Neural cell (in vitro differentiated cells): ENCODE data around the gene SET. TPM values are rescaled to one million over a fixed set of nuclear protein-coding genes. Genes with fewer than 3 reads are reported as not detected.

ENCODE experiments used
- H2AFZ ChIP-seq: fragments of 200-600, 300-800 bp; sonication (generic), shearing (Covaris generic); 2 replicates; pipeline ENCODE4 v1.6.0; 2014; ENCODE audit warnings: low read depth, mild to moderate bottlenecking, antibody characterized with exemption, low read length, moderate library complexity
- H3F3A ChIP-seq: fragments of 200-600 bp; shearing (Covaris generic); 2 replicates; pipeline ENCODE4 v1.6.1; 2016; ENCODE audit warnings: mild to moderate bottlenecking, moderate library complexity, mixed read lengths, antibody characterized with exemption, low read length; ENCODE audit not compliant: insufficient read depth, poor library complexity, severe bottlenecking
- H3K27ac ChIP-seq: fragments of 200-600, 300-800 bp; sonication (generic), shearing (Covaris generic); 2 replicates; pipeline ENCODE4 v1.5.1; 2014; ENCODE audit warnings: mild to moderate bottlenecking, low read length, moderate library complexity
- H3K27me3 ChIP-seq: fragments of 300-800, 200-600 bp; sonication (generic), shearing (Covaris generic); 2 replicates; pipeline ENCODE4 v1.6.0; 2014; ENCODE audit warnings: mild to moderate bottlenecking, low read depth, low read length, moderate library complexity; ENCODE audit not compliant: insufficient read depth
- H3K36me3 ChIP-seq: fragments of 300-800, 200-600 bp; sonication (generic), shearing (Covaris generic); 2 replicates; pipeline ENCODE4 v1.5.1; 2014; ENCODE audit warnings: mild to moderate bottlenecking, antibody characterized with exemption, low read length, moderate library complexity; ENCODE audit not compliant: insufficient read depth
- H3K4me2 ChIP-seq: fragments of 300-800, 200-600 bp; sonication (generic), shearing (Covaris generic); 2 replicates; pipeline ENCODE4 v1.6.0; 2014; ENCODE audit warnings: mild to moderate bottlenecking, low read length
- H3K4me3 ChIP-seq: fragments of 300-800, 200-600 bp; sonication (generic), shearing (Covaris generic); 2 replicates; pipeline ENCODE4 v1.5.1; 2014; ENCODE audit warnings: mild to moderate bottlenecking, low read length, moderate library complexity
- H3K79me2 ChIP-seq: fragments of 200-600 bp; shearing (Covaris generic); replicated peaks from 2 replicates; pipeline ENCODE4 v1.6.0; 2014; ENCODE audit warnings: mild to moderate bottlenecking, low read length, moderate library complexity; ENCODE audit not compliant: insufficient read depth
- H3K9ac ChIP-seq: fragments of 300-800, 200-600 bp; sonication (generic), shearing (Covaris generic); 2 replicates; pipeline ENCODE4 v1.6.1; 2016; ENCODE audit warnings: mild to moderate bottlenecking, low read length, mixed read lengths
- H3K9me2 ChIP-seq: fragments of 200-600 bp; shearing (Covaris generic); 2 replicates; pipeline ENCODE4 v1.6.1; 2016; ENCODE audit warnings: mild to moderate bottlenecking, low read length, mixed read lengths; ENCODE audit not compliant: insufficient read depth
- H3K9me3 ChIP-seq: fragments of 200-600, 300-800 bp; sonication (generic), shearing (Covaris generic); 2 replicates; pipeline ENCODE4 v1.6.1; 2016; ENCODE audit warnings: mild to moderate bottlenecking, mixed run types, low read length, moderate library complexity, mixed read lengths
- H4K20me1 ChIP-seq: fragments of 200-600 bp; shearing (Covaris generic); 2 replicates; pipeline ENCODE4 v1.6.1; 2016; ENCODE audit warnings: mild to moderate bottlenecking, mixed run types; ENCODE audit not compliant: insufficient read depth
- EP300 ChIP-seq: fragments of 450-650 bp; conservative IDR thresholded peaks from 2 replicates; pipeline ENCODE4 v1.6.1; 2014; ENCODE audit warnings: antibody characterized with exemption, mild to moderate bottlenecking, moderate library complexity; ENCODE audit not compliant: poor library complexity, severe bottlenecking
- EZH2 ChIP-seq: fragments of 200-600, 300-800 bp; shearing (Covaris generic), sonication (generic); IDR thresholded peaks from 2 replicates; pipeline ENCODE4 v1.6.1; 2014; ENCODE audit warnings: antibody characterized with exemption, low read length, borderline replicate concordance, mild to moderate bottlenecking; ENCODE audit not compliant: insufficient read depth, poor library complexity, severe bottlenecking
- MXI1 ChIP-seq: fragments of 450-650 bp; conservative IDR thresholded peaks from 2 replicates; pipeline ENCODE4 v1.6.1; 2014; ENCODE audit warnings: antibody characterized with exemption, mild to moderate bottlenecking; ENCODE audit not compliant: poor library complexity, severe bottlenecking
- POLR2AphosphoS5 ChIP-seq: IDR thresholded peaks from 2 replicates; pipeline ENCODE4 v1.6.1; 2012
- RAD21 ChIP-seq: fragments of 450-650 bp; conservative IDR thresholded peaks from 2 replicates; pipeline ENCODE4 v1.6.1; 2014; ENCODE audit warnings: antibody characterized with exemption, mild to moderate bottlenecking, moderate library complexity
- SMC3 ChIP-seq: fragments of 450-650 bp; conservative IDR thresholded peaks from 2 replicates; pipeline ENCODE4 v1.6.1; 2014; ENCODE audit warnings: antibody characterized with exemption, mild to moderate bottlenecking, moderate library complexity; ENCODE audit not compliant: poor library complexity
- TAF1 ChIP-seq: IDR thresholded peaks from 2 replicates; pipeline ENCODE4 v1.6.1; 2012; ENCODE audit warnings: low read depth
- polyA plus RNA-seq: library from polyadenylated mRNA; depleted of rRNA; stranded (reverse); fragments of >200 nt; gene quantifications from 2 replicates; pipeline ENCODE4 v1.2.3, GENCODE V29; 2014
- small RNA-seq, 3 experiments: library from RNA; depleted of rRNA; stranded (forward); fragments of <200 nt; gene quantifications; one replicate each; pipeline ENCODE3, GENCODE V24; 2012
- TF ChIP-seq, protein P1 (sequence below): fragments of 450-650 bp; IDR thresholded peaks from 2 replicates; pipeline ENCODE4 v1.5.1; 2014; ENCODE audit warnings: antibody characterized with exemption, mild to moderate bottlenecking, moderate library complexity; ENCODE audit not compliant: poor library complexity, severe bottlenecking
- TF ChIP-seq, protein P2 (sequence below): IDR thresholded peaks from 2 replicates; pipeline ENCODE4 v1.6.1; 2012; ENCODE audit warnings: borderline replicate concordance

The SET gene
- polyA plus RNA-seq, 1 donor from 2014 or later: 855 TPM

DNA sequence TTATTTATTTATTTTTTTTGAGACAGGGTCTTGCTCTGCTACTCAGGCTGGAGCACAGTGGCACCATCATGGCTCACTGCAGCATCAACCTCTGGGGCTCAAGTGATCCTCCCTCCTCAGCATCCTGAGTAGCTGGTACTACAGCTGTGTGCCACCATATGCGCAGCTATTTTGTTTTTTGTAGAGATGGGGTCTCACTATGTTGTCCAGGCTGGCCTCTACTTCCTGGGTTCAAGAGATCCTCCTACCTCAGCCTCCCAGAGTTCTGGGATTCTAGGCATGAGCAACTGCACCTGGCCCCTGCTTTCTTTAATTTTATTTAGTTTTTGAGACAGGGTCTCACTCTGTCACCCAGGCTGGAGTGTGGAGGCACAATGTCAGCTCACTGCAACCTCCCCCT is 54.4 kb downstream of the SET start:
- TF ChIP-seq EZH2 (no peak), POLR2AphosphoS5 (no peak), MXI1 (no peak), SMC3 (no peak), RAD21 (no peak), EP300 (no peak), TAF1 (no peak)
- TF ChIP-seq, protein P1, sequence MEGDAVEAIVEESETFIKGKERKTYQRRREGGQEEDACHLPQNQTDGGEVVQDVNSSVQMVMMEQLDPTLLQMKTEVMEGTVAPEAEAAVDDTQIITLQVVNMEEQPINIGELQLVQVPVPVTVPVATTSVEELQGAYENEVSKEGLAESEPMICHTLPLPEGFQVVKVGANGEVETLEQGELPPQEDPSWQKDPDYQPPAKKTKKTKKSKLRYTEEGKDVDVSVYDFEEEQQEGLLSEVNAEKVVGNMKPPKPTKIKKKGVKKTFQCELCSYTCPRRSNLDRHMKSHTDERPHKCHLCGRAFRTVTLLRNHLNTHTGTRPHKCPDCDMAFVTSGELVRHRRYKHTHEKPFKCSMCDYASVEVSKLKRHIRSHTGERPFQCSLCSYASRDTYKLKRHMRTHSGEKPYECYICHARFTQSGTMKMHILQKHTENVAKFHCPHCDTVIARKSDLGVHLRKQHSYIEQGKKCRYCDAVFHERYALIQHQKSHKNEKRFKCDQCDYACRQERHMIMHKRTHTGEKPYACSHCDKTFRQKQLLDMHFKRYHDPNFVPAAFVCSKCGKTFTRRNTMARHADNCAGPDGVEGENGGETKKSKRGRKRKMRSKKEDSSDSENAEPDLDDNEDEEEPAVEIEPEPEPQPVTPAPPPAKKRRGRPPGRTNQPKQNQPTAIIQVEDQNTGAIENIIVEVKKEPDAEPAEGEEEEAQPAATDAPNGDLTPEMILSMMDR: no peak
- TF ChIP-seq, protein P2, sequence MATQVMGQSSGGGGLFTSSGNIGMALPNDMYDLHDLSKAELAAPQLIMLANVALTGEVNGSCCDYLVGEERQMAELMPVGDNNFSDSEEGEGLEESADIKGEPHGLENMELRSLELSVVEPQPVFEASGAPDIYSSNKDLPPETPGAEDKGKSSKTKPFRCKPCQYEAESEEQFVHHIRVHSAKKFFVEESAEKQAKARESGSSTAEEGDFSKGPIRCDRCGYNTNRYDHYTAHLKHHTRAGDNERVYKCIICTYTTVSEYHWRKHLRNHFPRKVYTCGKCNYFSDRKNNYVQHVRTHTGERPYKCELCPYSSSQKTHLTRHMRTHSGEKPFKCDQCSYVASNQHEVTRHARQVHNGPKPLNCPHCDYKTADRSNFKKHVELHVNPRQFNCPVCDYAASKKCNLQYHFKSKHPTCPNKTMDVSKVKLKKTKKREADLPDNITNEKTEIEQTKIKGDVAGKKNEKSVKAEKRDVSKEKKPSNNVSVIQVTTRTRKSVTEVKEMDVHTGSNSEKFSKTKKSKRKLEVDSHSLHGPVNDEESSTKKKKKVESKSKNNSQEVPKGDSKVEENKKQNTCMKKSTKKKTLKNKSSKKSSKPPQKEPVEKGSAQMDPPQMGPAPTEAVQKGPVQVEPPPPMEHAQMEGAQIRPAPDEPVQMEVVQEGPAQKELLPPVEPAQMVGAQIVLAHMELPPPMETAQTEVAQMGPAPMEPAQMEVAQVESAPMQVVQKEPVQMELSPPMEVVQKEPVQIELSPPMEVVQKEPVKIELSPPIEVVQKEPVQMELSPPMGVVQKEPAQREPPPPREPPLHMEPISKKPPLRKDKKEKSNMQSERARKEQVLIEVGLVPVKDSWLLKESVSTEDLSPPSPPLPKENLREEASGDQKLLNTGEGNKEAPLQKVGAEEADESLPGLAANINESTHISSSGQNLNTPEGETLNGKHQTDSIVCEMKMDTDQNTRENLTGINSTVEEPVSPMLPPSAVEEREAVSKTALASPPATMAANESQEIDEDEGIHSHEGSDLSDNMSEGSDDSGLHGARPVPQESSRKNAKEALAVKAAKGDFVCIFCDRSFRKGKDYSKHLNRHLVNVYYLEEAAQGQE: no peak

More for the DNA sequence above, 54.4 kb downstream of the SET start:
- Histone ChIP-seq H3K27me3 (no peaks in the 10 kb centered on the region), H3K79me2 (no peaks in the 10 kb centered on the region), H3K4me2 (no peak overlapping the region), H3K9ac (no peak overlapping the region), H3F3A (no peaks in the 10 kb centered on the region), H3K36me3 (no peaks in the 10 kb centered on the region), H3K9me3 (no peaks in the 10 kb centered on the region), H3K4me3 (no peak overlapping the region), H2AFZ (no peak overlapping the region), H3K9me2 (no peaks in the 10 kb centered on the region), H3K27ac (no peak overlapping the region), H4K20me1 (no peaks in the 10 kb centered on the region)

Small RNA genes within 50 kb of the gene (small RNA-seq; reads per million reads assigned to genes)
- gene RF00017: 0 reads per million in 3 experiments
- 0 reads per million in 3 experiments for gene RN7SL560P

Other genes with a start within 250 kb of the SET start
- gene ODF2, start 233.2 kb upstream of the SET start, polyA plus RNA-seq: 39.3 and 40.4 TPM in 2 replicates
- 29.6 and 33.2 TPM in 2 replicates for gene GLE1, start 184.5 kb upstream of the SET start, polyA plus RNA-seq
- gene SPTAN1, start 136.6 kb upstream of the SET start, polyA plus RNA-seq: 287 and 353 TPM in 2 replicates
- 82.5 and 86.6 TPM in 2 replicates for gene DYNC2I2, start 32.4 kb upstream of the SET start, polyA plus RNA-seq
- 0.06 and 1.4 TPM in 2 replicates for gene PKN3, start 13.3 kb downstream of the SET start, polyA plus RNA-seq
- 0.09 TPM in 1 of 2 replicates, not detected in the other for gene ZDHHC12, start 34.9 kb downstream of the SET start, polyA plus RNA-seq
- 30.6 and 32.2 TPM in 2 replicates for gene ZER1, start 82.7 kb downstream of the SET start, polyA plus RNA-seq
- gene TBC1D13, start 98.0 kb downstream of the SET start, polyA plus RNA-seq: 24.4 and 30.0 TPM in 2 replicates
- 60.1 and 61.5 TPM in 2 replicates for gene ENDOG, start 129.3 kb downstream of the SET start, polyA plus RNA-seq
- 26.7 and 34.7 TPM in 2 replicates for gene SPOUT1, start 140.6 kb downstream of the SET start, polyA plus RNA-seq
- gene KYAT1, start 192.7 kb downstream of the SET start, polyA plus RNA-seq: 22.6 and 24.4 TPM in 2 replicates
- 11.6 and 15.6 TPM in 2 replicates for gene LRRC8A, start 192.9 kb downstream of the SET start, polyA plus RNA-seq
- gene PHYHD1, start 231.8 kb downstream of the SET start, polyA plus RNA-seq: not detected in 2 replicates